ENCODE data around the gene EFCAB13. TPM values are rescaled to one million over a fixed set of nuclear protein-coding genes. Genes with fewer than 3 reads are reported as not detected.
"Not testable (repeated sequence)": the region's sequence is repeated elsewhere in the genome, so short reads cannot be mapped to it uniquely, and the experiment has no call there.

Gene EFCAB13
- total RNA-seq, 2 experiments from 2014 or later = 2.9 to 5.0 TPM

DNA sequence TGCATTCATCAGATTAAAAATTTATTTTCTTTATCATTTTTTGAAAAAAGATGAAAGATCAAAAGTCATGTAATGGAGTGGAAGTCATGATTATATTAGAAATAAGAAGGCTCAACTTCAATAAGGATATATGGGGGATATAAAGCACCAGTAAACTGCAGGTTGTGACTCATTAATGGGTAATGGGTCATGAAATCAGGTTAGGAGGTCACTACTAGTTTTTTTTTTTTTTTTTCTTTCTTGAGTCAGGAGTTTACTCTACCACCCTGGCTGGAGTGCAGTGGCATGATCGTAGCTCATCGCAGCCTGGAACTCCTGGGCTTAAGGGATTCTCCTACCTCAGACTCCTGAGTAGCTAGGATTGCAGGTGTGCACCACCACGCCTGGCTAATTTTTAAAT lies 14.3 kb downstream of the EFCAB13 start:
- Mint-ChIP-seq H3K4me3 (no peak overlapping the region), H3K36me3 (peaks cover 11% of the 10 kb centered on the region), H3K4me1 (no peaks in the 10 kb centered on the region), H3K27ac (no peak overlapping the region), H3K27me3 (no peaks in the 10 kb centered on the region), H3K9me3 (no peaks in the 10 kb centered on the region)
- no peak for DNase-seq

DNA sequence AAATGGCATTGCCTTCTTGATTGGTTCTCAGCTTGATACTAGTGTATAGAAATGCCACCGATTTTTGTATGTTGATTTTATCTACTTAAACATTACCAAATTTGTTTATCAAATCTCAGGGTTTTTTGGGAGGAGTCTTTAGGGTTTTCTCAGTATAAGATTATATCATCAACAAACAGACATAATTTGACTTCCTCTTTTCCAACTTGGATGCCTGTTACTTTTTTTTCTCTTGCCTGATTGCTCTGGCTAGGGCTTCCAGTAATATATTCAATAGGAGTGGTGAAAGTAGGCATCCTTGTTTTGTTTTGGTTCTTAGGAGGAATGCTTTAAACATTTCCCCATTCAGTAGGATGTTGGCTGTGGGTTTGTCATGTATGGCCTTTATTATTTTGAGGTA lies 29.1 kb downstream of the EFCAB13 start:
- no peak for DNase-seq
- Mint-ChIP-seq H3K27ac (no peak overlapping the region), H3K4me1 (peaks cover 6% of the 10 kb centered on the region), H3K36me3 (peaks cover 8% of the 10 kb centered on the region), H3K4me3 (no peak overlapping the region), H3K27me3 (no peaks in the 10 kb centered on the region), H3K9me3 (peaks cover 2% of the 10 kb centered on the region)

DNA sequence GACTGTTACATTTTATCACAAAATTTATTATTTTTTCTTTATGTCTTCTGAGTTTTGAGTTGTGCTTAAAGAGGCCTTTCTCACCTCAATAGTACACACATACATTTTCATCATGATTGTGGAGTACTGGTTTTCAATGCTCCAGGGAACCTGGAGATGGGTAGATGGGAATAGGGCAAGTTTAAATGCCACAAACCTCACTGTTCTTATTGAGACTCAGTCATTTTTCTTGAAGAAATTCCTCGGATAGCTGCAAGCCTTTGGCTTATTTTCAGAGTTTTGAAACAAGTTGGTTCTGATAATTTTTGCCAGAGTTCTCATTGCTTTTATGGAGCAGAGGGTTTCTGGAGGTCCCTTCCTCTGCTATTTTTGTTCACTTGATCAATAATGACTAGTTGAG lies 34.9 kb downstream of the EFCAB13 start:
- no peak overlapping the region for H3K27ac Mint-ChIP-seq
- H3K4me3 Mint-ChIP-seq = no peak overlapping the region
- DNase-seq = no peak
- H3K36me3 Mint-ChIP-seq = peaks cover 10% of the 10 kb centered on the region
- H3K27me3 Mint-ChIP-seq = no peaks in the 10 kb centered on the region
- H3K4me1 Mint-ChIP-seq = peaks cover 5% of the 10 kb centered on the region
- H3K9me3 Mint-ChIP-seq = peaks cover 2% of the 10 kb centered on the region

- Mint-ChIP-seq H3K27ac (no peak overlapping the region), H3K9me3 (no peaks in the 10 kb centered on the region), H3K36me3 (peaks cover 1% of the 10 kb centered on the region), H3K4me1 (no peaks in the 10 kb centered on the region), H3K4me3 (no peak overlapping the region), H3K27me3 (no peaks in the 10 kb centered on the region)
- DNase-seq = no peak
Measured at GRCh38 chr17:47363171-47363570, 39.4 kb downstream of the EFCAB13 start.

DNA sequence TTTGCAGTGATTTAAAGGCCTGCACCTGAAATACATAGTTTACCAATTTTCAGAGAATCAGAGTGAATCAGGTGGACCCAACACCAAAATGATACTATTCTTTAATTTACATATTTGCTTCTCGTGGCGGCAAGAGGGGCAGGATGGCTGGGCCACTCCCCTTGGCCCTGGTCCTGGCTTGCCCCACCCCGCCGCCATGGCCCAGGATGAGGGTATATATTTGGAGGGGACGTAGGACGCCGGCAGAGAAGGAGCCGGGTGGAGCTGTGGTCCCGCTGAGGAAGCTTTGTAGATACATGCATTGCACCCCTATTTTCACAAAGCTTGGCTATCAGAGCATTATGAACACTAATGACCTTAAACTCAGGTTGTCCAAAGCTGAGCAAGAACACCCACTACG lies 43.5 kb downstream of the EFCAB13 start:
- H3K27me3 Mint-ChIP-seq = no peaks in the 10 kb centered on the region
- H3K27ac Mint-ChIP-seq = no peak overlapping the region
- H3K4me1 Mint-ChIP-seq = no peaks in the 10 kb centered on the region
- peaks cover 5% of the 10 kb centered on the region for H3K36me3 Mint-ChIP-seq
- peaks cover 2% of the 10 kb centered on the region for H3K9me3 Mint-ChIP-seq
- no peak overlapping the region for H3K4me3 Mint-ChIP-seq
- no peak for DNase-seq

DNA sequence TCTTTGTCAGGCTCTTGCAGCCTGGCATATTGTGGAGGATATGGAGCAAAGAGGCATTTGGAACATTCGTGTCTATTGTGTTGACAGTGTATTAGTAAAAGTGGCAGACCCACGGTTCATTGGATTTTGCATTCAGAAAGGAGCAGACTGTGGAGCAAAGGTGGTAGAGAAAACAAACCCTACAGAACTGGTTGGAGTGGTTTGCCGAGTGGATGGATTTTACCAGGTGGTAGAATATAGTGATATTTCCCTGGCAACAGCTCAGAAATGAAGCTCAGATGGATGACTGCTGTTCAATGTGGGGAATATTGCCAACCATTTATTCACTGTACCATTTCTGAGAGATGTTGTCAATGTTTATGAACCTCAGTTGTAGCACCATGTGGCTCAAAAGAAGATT lies 44.5 kb downstream of the EFCAB13 start:
- H3K27ac Mint-ChIP-seq = no peak overlapping the region
- H3K27me3 Mint-ChIP-seq = no peaks in the 10 kb centered on the region
- H3K36me3 Mint-ChIP-seq = peaks cover 12% of the 10 kb centered on the region
- no peak for DNase-seq
- peaks cover 11% of the 10 kb centered on the region for H3K9me3 Mint-ChIP-seq
- no peaks in the 10 kb centered on the region for H3K4me1 Mint-ChIP-seq
- no peak overlapping the region for H3K4me3 Mint-ChIP-seq

DNA sequence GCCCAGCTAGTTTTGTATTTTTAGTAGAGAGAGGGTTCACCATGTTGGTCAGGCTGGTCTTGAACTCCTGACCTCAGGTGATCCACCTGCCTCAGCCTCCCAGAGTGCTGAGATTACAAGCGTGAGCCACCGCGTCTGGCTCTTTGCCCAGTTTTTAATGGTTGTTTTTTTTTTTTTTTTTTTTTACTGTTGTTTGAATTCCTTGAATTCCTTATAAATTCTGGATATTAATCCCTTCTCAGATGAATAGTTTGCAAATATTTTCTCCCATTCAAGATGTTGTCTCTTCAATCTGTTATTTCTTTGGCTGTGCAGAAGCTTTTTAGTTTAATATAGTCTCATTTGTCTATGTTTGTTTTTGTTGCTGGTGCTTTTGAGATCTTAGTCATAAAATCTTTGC lies 47.1 kb downstream of the EFCAB13 start:
- DNase-seq, H3K27ac Mint-ChIP-seq, H3K4me1 Mint-ChIP-seq, H3K4me3 Mint-ChIP-seq, H3K27me3 Mint-ChIP-seq: not testable (repeated sequence)
- H3K9me3 Mint-ChIP-seq = peaks cover 13% of the 10 kb centered on the region
- H3K36me3 Mint-ChIP-seq = peaks cover 18% of the 10 kb centered on the region

DNA sequence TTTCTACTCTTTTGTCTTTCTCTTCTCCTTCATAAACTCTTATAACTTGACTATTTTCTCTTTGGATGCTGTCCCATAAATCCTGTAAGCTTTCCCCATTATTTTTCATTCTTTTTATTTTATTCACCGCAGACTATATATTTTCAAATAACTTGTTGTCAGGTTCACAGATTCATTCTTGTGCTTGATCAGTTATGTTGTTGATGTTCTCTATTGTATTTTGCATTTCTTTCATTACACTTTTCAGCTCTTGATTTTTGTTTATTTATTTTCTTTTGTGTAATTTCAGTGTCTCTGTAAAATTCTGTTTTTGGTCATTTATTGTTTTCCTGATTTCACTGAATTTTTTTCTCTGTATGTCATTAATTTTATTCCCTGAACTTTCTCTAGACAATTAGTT lies 49.2 kb downstream of the EFCAB13 start:
- peaks cover 18% of the 10 kb centered on the region for H3K36me3 Mint-ChIP-seq
- no peak overlapping the region for H3K27ac Mint-ChIP-seq
- H3K4me3 Mint-ChIP-seq = no peak overlapping the region
- no peak for DNase-seq
- H3K9me3 Mint-ChIP-seq = peaks cover 13% of the 10 kb centered on the region
- H3K4me1 Mint-ChIP-seq = no peaks in the 10 kb centered on the region
- no peaks in the 10 kb centered on the region for H3K27me3 Mint-ChIP-seq

DNA sequence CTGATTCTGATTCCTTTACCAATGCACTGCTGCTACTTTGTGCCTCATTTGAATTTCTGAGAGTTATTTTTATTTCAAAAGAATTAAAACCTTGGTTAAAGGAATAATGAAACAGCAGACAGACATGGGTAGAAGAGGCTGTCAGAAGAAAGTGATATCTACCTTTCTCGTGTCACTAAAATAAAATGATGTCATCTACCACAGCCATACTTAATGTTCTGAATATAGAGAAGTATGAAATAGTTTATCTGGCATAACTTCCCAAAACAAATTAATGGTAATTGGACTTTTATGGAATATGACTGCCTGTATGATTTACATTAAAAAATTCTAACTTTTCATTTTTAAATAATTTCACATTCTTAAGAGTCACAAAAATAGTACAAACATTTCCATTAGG lies 52.5 kb downstream of the EFCAB13 start:
- no peak for DNase-seq
- H3K4me3 Mint-ChIP-seq = no peak overlapping the region
- no peaks in the 10 kb centered on the region for H3K27me3 Mint-ChIP-seq
- H3K9me3 Mint-ChIP-seq = peaks cover 13% of the 10 kb centered on the region
- no peaks in the 10 kb centered on the region for H3K4me1 Mint-ChIP-seq
- peaks cover 25% of the 10 kb centered on the region for H3K36me3 Mint-ChIP-seq
- no peak overlapping the region for H3K27ac Mint-ChIP-seq

DNA sequence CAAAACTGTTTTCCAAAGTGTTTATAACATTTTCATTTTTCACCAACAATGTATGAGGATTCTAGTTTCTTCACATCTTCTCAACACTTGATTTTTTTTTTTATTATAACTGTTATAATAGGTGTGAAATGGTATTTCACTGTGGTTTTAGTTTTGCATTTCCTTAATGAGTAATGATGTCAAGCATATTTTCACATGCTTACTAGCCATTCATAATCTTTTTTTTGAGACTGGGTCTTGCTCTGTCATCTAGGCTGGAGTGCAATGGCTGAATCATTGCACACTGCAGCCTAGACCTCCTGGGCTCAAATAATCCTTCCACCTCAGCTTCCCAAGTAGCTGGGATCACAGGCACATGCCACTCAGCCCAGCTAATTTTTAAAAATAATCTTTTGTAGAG lies 65.1 kb downstream of the EFCAB13 start:
- no peaks in the 10 kb centered on the region for H3K27me3 Mint-ChIP-seq

DNA sequence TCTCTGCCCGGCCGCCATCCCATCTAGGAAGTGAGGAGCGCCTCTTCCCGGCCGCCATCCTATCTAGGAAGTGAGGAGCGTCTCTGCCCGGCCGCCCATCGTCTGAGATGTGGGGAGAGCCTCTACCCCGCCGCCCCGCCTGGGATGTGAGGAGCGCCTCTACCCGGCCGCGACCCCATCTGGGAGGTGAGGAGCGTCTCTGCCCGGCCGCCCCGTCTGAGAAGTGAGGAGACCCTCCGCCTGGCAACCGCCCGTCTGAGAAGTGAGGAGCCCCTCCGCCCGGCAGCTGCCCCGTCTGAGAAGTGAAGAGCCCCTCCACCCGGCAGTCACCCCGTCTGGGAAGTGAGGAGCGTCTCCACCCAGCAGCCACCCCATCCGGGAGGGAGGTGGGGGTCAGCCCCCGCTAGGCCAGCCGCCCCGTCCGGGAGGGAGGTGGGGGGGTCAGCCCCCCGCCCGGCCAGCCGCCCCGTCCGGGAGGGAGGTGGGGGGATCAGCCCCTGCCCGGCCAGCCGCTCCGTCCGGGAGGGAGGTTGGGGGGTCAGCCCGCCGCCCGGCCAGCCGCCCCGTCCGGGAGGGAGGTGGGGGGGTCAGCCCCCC lies 73.9 kb downstream of the EFCAB13 start:
- not testable (repeated sequence) for H3K4me3 Mint-ChIP-seq, DNase-seq, H3K27me3 Mint-ChIP-seq, H3K27ac Mint-ChIP-seq, H3K9me3 Mint-ChIP-seq, H3K36me3 Mint-ChIP-seq, H3K4me1 Mint-ChIP-seq

More for the DNA sequence above, 65.1 kb downstream of the EFCAB13 start:
- Mint-ChIP-seq H3K36me3 (peaks cover 27% of the 10 kb centered on the region), H3K4me3 (no peak overlapping the region), H3K27ac (no peak overlapping the region), H3K9me3 (peaks cover 6% of the 10 kb centered on the region), H3K4me1 (peaks cover 5% of the 10 kb centered on the region)
- no peak for DNase-seq

GRCh38 chr17:47400333-47400732 lies 76.6 kb downstream of the EFCAB13 start:
- Mint-ChIP-seq H3K27ac (no peak overlapping the region), H3K4me1 (no peaks in the 10 kb centered on the region), H3K9me3 (no peaks in the 10 kb centered on the region), H3K27me3 (no peaks in the 10 kb centered on the region), H3K36me3 (no peaks in the 10 kb centered on the region), H3K4me3 (no peak overlapping the region)
- no peak for DNase-seq

DNA sequence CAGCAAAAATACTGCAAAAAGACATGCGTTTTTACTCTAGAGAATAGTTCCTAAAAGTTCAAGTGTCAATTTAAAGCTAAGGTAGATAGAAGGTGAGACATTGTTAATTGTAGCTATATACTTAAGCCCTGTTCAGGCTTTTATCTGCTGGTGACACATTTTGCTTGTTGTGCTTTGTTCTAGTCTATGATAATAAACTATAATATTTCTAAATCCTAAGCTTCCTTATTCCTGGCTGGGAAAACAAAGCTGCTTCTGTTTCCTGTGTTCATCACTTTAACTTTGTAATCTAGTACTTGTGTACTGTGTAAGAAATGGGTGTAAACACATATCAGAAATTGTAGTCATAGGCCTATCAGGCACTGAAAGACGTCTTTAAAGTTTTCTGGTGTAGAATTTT lies 77.3 kb downstream of the EFCAB13 start:
- H3K27ac Mint-ChIP-seq = no peak overlapping the region
- H3K9me3 Mint-ChIP-seq = no peaks in the 10 kb centered on the region
- H3K4me1 Mint-ChIP-seq = no peaks in the 10 kb centered on the region
- no peaks in the 10 kb centered on the region for H3K36me3 Mint-ChIP-seq
- no peak overlapping the region for H3K4me3 Mint-ChIP-seq
- no peaks in the 10 kb centered on the region for H3K27me3 Mint-ChIP-seq
- DNase-seq = no peak

DNA sequence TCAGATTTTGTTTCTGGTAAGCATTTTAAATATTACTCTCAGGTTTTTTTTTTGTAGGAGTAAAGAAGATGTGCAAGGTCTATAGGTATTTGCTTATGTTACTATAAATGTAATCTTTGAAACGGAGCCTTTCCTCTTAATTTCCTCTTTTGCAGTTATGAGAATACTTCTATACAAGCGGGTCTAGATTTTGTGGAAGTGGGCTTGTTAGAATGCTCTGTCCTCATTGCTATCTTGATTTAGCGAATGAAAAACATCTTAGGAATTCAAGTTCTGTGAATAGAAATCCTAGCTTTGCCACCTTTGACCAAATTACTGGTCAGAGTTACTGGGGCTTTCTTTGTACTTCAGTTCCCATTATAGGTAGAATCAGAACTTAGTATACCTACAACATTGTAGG lies 80.3 kb downstream of the EFCAB13 start:
- H3K27me3 Mint-ChIP-seq = no peaks in the 10 kb centered on the region
- H3K4me3 Mint-ChIP-seq = no peak overlapping the region
- no peaks in the 10 kb centered on the region for H3K9me3 Mint-ChIP-seq
- H3K27ac Mint-ChIP-seq = no peak overlapping the region
- DNase-seq = no peak
- no peaks in the 10 kb centered on the region for H3K36me3 Mint-ChIP-seq
- H3K4me1 Mint-ChIP-seq = no peaks in the 10 kb centered on the region

DNA sequence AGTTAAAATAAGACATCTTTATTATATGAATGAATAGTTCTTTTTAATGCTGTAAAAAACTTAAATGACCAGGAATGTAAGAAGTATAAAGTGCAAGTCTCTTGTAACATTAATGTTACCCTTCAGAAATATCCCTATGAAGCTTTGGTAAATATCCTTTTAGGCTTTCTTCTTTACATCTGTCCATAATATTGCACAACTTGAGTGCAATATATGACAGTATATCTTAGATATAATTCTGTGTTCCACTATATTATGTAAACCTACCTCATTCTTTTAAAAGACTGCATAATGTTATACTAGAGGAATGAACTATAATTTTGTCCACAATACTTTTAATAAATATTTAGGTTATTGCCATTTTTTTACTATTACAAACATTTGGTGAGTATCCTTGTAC lies 81.1 kb downstream of the EFCAB13 start:
- DNase-seq = no peak
- Mint-ChIP-seq H3K9me3 (no peaks in the 10 kb centered on the region), H3K27ac (no peak overlapping the region), H3K4me1 (no peaks in the 10 kb centered on the region), H3K27me3 (no peaks in the 10 kb centered on the region), H3K36me3 (no peaks in the 10 kb centered on the region), H3K4me3 (no peak overlapping the region)

DNA sequence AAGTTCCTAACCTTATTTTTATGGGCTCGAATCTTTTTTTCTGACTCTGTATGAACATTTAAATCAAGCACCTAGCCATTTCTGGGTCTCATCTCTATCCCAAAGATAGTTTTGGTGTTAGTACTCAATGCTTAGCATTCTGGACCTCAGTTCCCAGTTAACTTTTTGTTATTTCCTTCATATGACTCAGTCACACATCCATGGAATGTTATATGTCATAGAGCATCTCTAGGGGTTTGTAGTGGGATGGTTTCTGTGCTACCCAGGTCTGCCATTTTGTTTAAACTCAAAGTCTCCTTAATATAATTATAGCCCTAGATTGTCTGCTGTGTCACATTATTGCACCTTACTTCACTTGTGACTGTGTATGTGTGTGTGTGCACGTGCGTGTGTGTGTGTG lies 90.1 kb downstream of the EFCAB13 start:
- Mint-ChIP-seq H3K9me3 (no peaks in the 10 kb centered on the region), H3K27ac (no peak overlapping the region), H3K27me3 (no peaks in the 10 kb centered on the region), H3K4me1 (no peaks in the 10 kb centered on the region), H3K4me3 (no peak overlapping the region), H3K36me3 (peaks cover 9% of the 10 kb centered on the region)
- no peak for DNase-seq

- Mint-ChIP-seq H3K27me3 (no peaks in the 10 kb centered on the region), H3K4me3 (no peak overlapping the region), H3K36me3 (peaks cover 9% of the 10 kb centered on the region), H3K9me3 (no peaks in the 10 kb centered on the region), H3K27ac (no peak overlapping the region), H3K4me1 (no peaks in the 10 kb centered on the region)
- no peak for DNase-seq
Measured at GRCh38 chr17:47414612-47415011, 90.9 kb downstream of the EFCAB13 start.

Measured in activated naive CD8-positive, alpha-beta T cell treated with anti-CD3 and anti-CD28 coated beads for 36 hours (primary cell).